HEK293 (cell line): Measurements from ENCODE around the gene PLEKHG1.

Experiments
- CTCF ChIA-PET: fragments of 350-600 bp; formaldehyde crosslinking; extraction: SDS; loops from one replicate; lab custom pipeline; 2021; ENCODE audit warnings: antibody characterized with exemption; lab: Yijun Ruan, JAX
- POLR2A ChIA-PET: fragments of 300-600 bp; formaldehyde crosslinking; extraction: SDS; loops from one replicate; lab custom pipeline; 2020; ENCODE audit warnings: antibody characterized with exemption, inconsistent platforms; lab: Yijun Ruan, JAX
- H3K27ac ChIP-seq: fragments of 200-500 bp; sonication (Bioruptor generic); 2 replicates; pipeline ENCODE4 v1.5.1; 2014; ENCODE audit warnings: low read depth, low read length, control low read depth, inconsistent platforms; ENCODE audit errors: extremely low read depth
- H3K36me3 ChIP-seq, 2 experiments: fragments of 200-500 bp in 1 of 2; sonication (Bioruptor generic) in 1 of 2; 1 replicate in 1 of 2; 2 replicates in 1 of 2; pipeline ENCODE4 v1.5.1; 2014 to 2017; ENCODE audit warnings: inconsistent platforms in 2 of 2, low read length in 2 of 2; ENCODE audit not compliant: control insufficient read depth in 2 of 2, insufficient read depth in 1 of 2
- H3K4me1 ChIP-seq: fragments of 200-500 bp; sonication (Bioruptor generic); 2 replicates; pipeline ENCODE4 v1.5.1; 2014; ENCODE audit warnings: mild to moderate bottlenecking, low read length, inconsistent platforms; ENCODE audit not compliant: control insufficient read depth, insufficient read depth
- H3K4me3 ChIP-seq: 2 replicates; pipeline ENCODE4 v1.5.1; 2011; ENCODE audit warnings: low read depth, mild to moderate bottlenecking, control low read depth, low read length, moderate library complexity
- H3K9me3 ChIP-seq: fragments of 200-500 bp; sonication (Bioruptor generic); 2 replicates; pipeline ENCODE4 v1.5.1; 2014; ENCODE audit warnings: low read depth, low read length, inconsistent platforms; ENCODE audit not compliant: control insufficient read depth, insufficient read depth
- GLI4 ChIP-seq: fragments of 450-650 bp; formaldehyde crosslinking; IDR thresholded peaks from 2 replicates; pipeline ENCODE4 v1.5.1; 2016; ENCODE audit warnings: missing biosample characterization, missing genetic modification characterization
- GLIS1 ChIP-seq: fragments of 450-650 bp; formaldehyde crosslinking; IDR thresholded peaks from 2 replicates; pipeline ENCODE4 v1.5.1; 2016; ENCODE audit warnings: missing biosample characterization, missing genetic modification characterization
- PRDM10 ChIP-seq: fragments of 450-650 bp; formaldehyde crosslinking; IDR thresholded peaks from 2 replicates; pipeline ENCODE4 v1.5.1; 2016; ENCODE audit warnings: missing biosample characterization, missing genetic modification characterization
- REST ChIP-seq: fragments of 450-650 bp; formaldehyde crosslinking; IDR thresholded peaks from 2 replicates; pipeline ENCODE4 v1.5.1; 2016; ENCODE audit warnings: missing biosample characterization, missing genetic modification characterization
- SCRT2 ChIP-seq: fragments of 450-650 bp; formaldehyde crosslinking; IDR thresholded peaks from 2 replicates; pipeline ENCODE4 v1.5.1; 2016; ENCODE audit warnings: missing biosample characterization, missing genetic modification characterization
- ZBTB44 ChIP-seq: fragments of 450-650 bp; IDR thresholded peaks from 2 replicates; pipeline ENCODE4 v1.5.1; 2018; ENCODE audit warnings: missing biosample characterization, mild to moderate bottlenecking, missing genetic modification characterization
- ZFHX2 ChIP-seq: fragments of 450-650 bp; formaldehyde crosslinking; conservative IDR thresholded peaks from 2 replicates; pipeline ENCODE4 v1.5.1; 2016; ENCODE audit warnings: missing biosample characterization, missing genetic modification characterization
- ZNF138 ChIP-seq: fragments of 450-650 bp; formaldehyde crosslinking; IDR thresholded peaks from 2 replicates; pipeline ENCODE4 v1.5.1; 2016; ENCODE audit warnings: missing biosample characterization, missing genetic modification characterization, borderline replicate concordance
- ZNF26 ChIP-seq: fragments of 450-650 bp; formaldehyde crosslinking; IDR thresholded peaks from 2 replicates; pipeline ENCODE4 v1.5.1; 2016; ENCODE audit warnings: missing biosample characterization, missing genetic modification characterization
- ZNF449 ChIP-seq: fragments of 450-650 bp; formaldehyde crosslinking; IDR thresholded peaks from 2 replicates; pipeline ENCODE4 v1.5.1; 2017; ENCODE audit warnings: missing biosample characterization, mild to moderate bottlenecking, missing genetic modification characterization, moderate library complexity
- ZNF513 ChIP-seq: fragments of 450-650 bp; IDR thresholded peaks from 2 replicates; pipeline ENCODE4 v1.5.1; 2018; ENCODE audit warnings: missing biosample characterization, missing genetic modification characterization
- ZNF571 ChIP-seq: fragments of 450-650 bp; formaldehyde crosslinking; IDR thresholded peaks from 2 replicates; pipeline ENCODE4 v1.5.0; 2017; ENCODE audit warnings: missing biosample characterization, missing genetic modification characterization
- ZNF707 ChIP-seq: fragments of 450-650 bp; formaldehyde crosslinking; IDR thresholded peaks from 2 replicates; pipeline ENCODE4 v1.5.1; 2016; ENCODE audit warnings: missing biosample characterization, missing genetic modification characterization
- ZNF768 ChIP-seq: fragments of 450-650 bp; formaldehyde crosslinking; IDR thresholded peaks from 2 replicates; pipeline ENCODE4 v1.5.1; 2018; ENCODE audit warnings: missing biosample characterization, mild to moderate bottlenecking, missing genetic modification characterization
- ZNF776 ChIP-seq: fragments of 450-650 bp; formaldehyde crosslinking; IDR thresholded peaks from 2 replicates; pipeline ENCODE4 v1.5.0; 2017; ENCODE audit warnings: missing biosample characterization, missing genetic modification characterization, borderline replicate concordance

The PLEKHG1 gene

GRCh38 chr6:150598858-150599198 lies 857 bp upstream of the PLEKHG1 start:
- Histone ChIP-seq H3K9me3 (no peaks in the 10 kb centered on the region), H3K4me1 (peaks cover 7% of the 10 kb centered on the region), H3K4me3 (no peak overlapping the region), H3K36me3 (no peaks in the 10 kb centered on the region), H3K27ac (peak overlapping the region; percentile 90; the same call in 1 of the 2 replicates)
- TF ChIP-seq ZNF513 (tag by site-specific recombination) (peak; percentile 90), ZNF768 (tag by site-specific recombination) (peak; percentile 89; the same call in 1 of the 2 replicates), GLI4 (tag by site-specific recombination) (no peak), ZNF26 (no peak), GLIS1 (no peak)
- ChIA-PET CTCF (interaction anchor here (0.5 to 4.6 kb wide), 9 partner anchors 16 to 230 kb away, joined by 3 to 38 read pairs (median 4); no protein-coding TSS in a partner anchor), POLR2A (interaction anchor here (0.7 to 2.5 kb wide), 4 partner anchors 17 to 188 kb away, joined by 3 to 18 read pairs (median 3); no protein-coding TSS in a partner anchor)

- POLR2A ChIA-PET, result interaction anchor here (0.7 to 2.5 kb wide), 6 partner anchors 18 to 215 kb away, joined by 3 to 18 read pairs (median 5); no protein-coding TSS in a partner anchor
- TF ChIP-seq ZNF449 (tag by site-specific recombination), result 0 out of 2 replicates have a peak, but pooled peaks have one; percentile 12
- TF ChIP-seq ZNF707 (tag by site-specific recombination), result no peak
- TF ChIP-seq ZBTB44 (tag by site-specific recombination), result 0 out of 2 replicates have a peak, but pooled peaks have one; percentile 1
- TF ChIP-seq, all 188 proteins: peak for 2
- Histone ChIP-seq H3K36me3 (no peaks in the 10 kb centered on the region), H3K4me1 (peaks cover 7% of the 10 kb centered on the region), H3K9me3 (no peaks in the 10 kb centered on the region), H3K27ac (peak overlapping the region; percentile 90), H3K4me3 (peak overlapping the region; percentile 72)
- CTCF ChIA-PET, result interaction anchor here (0.6 to 4.6 kb wide), 10 partner anchors 10 to 214 kb away, joined by 3 to 38 read pairs (median 4); no protein-coding TSS in a partner anchor
Measured at GRCh38 chr6:150600010-150600300, 270 bp downstream of the PLEKHG1 start.

- ChIA-PET CTCF (interaction anchor here (0.5 to 4.6 kb wide), 24 partner anchors 9 to 216 kb away, joined by 3 to 38 read pairs (median 4); no protein-coding TSS in a partner anchor), POLR2A (interaction anchor here (0.5 to 2.5 kb wide), 18 partner anchors 9 to 215 kb away, joined by 3 to 18 read pairs (median 4); no protein-coding TSS in a partner anchor)
- H3K27ac ChIP-seq, result peak overlapping the region; percentile 90
- H3K9me3 ChIP-seq, result no peaks in the 10 kb centered on the region
- no peaks in the 10 kb centered on the region for H3K36me3 ChIP-seq
- peaks cover 7% of the 10 kb centered on the region for H3K4me1 ChIP-seq
- H3K4me3 ChIP-seq, result peak overlapping the region; percentile 72
- TF ChIP-seq REST (no peak), PRDM10 (peak; percentile 38), ZNF776 (tag by site-specific recombination) (no peak), ZFHX2 (peak; percentile 14; the same call in 1 of the 2 replicates), ZNF571 (tag by site-specific recombination) (no peak), ZNF138 (tag by site-specific recombination) (no peak), SCRT2 (peak; percentile 82)
Measured at GRCh38 chr6:150600301-150601017, 774 bp downstream of the PLEKHG1 start.
